Measurements from ENCODE around the gene ESPNL.

GRCh38 chr2:238104691-238105371 lies 4.7 kb downstream of the ESPNL start:
- TF ChIP-seq, protein P1, sequence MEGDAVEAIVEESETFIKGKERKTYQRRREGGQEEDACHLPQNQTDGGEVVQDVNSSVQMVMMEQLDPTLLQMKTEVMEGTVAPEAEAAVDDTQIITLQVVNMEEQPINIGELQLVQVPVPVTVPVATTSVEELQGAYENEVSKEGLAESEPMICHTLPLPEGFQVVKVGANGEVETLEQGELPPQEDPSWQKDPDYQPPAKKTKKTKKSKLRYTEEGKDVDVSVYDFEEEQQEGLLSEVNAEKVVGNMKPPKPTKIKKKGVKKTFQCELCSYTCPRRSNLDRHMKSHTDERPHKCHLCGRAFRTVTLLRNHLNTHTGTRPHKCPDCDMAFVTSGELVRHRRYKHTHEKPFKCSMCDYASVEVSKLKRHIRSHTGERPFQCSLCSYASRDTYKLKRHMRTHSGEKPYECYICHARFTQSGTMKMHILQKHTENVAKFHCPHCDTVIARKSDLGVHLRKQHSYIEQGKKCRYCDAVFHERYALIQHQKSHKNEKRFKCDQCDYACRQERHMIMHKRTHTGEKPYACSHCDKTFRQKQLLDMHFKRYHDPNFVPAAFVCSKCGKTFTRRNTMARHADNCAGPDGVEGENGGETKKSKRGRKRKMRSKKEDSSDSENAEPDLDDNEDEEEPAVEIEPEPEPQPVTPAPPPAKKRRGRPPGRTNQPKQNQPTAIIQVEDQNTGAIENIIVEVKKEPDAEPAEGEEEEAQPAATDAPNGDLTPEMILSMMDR (conservative IDR thresholded peaks at IDR 0.05; ENCODE audit: low read length), result no peak
- TF ChIP-seq EZH2phosphoT487 (IDR thresholded peaks at IDR 0.05; ENCODE audit: borderline replicate concordance), result no peak
